HepG2 (cell line): Measurements from ENCODE around the gene CALD1.

Source experiments
- BCL6 ChIP-seq: IDR thresholded peaks from 2 replicates; pipeline ENCODE4 v1.6.1; 2016; ENCODE audit warnings: missing genetic modification reagents, missing compliant biosample characterization
- CTCF ChIP-seq: sonication (generic); formaldehyde crosslinking; IDR thresholded peaks from 2 replicates; pipeline ENCODE4 v1.5.0; 2020; ENCODE audit warnings: mild to moderate bottlenecking, missing genetic modification reagents, moderate library complexity
- ESRRA ChIP-seq: sonication (generic); formaldehyde crosslinking; IDR thresholded peaks from 2 replicates; pipeline ENCODE4 v1.5.1; 2020; ENCODE audit warnings: mild to moderate bottlenecking, low read depth, missing genetic modification reagents
- EZH2 ChIP-seq: conservative IDR thresholded peaks from 2 replicates; pipeline ENCODE4 v1.6.1; 2012; ENCODE audit warnings: mild to moderate bottlenecking, low read depth, low read length, moderate library complexity
- HINFP ChIP-seq: sonication (generic); formaldehyde crosslinking; IDR thresholded peaks from 2 replicates; pipeline ENCODE4 v1.4.0; 2020; ENCODE audit warnings: low read depth, mild to moderate bottlenecking, missing genetic modification reagents
- PAX8 ChIP-seq: sonication (generic); formaldehyde crosslinking; IDR thresholded peaks from 2 replicates; pipeline ENCODE4 v1.8.0; 2022; ENCODE audit warnings: mild to moderate bottlenecking, missing genetic modification reagents, borderline replicate concordance
- POLR2AphosphoS5 ChIP-seq: IDR thresholded peaks from 2 replicates; pipeline ENCODE4 v1.6.1; 2012; ENCODE audit warnings: low read depth, low read length
- WIZ ChIP-seq: sonication (generic); formaldehyde crosslinking; IDR thresholded peaks from 2 replicates; pipeline ENCODE4 v1.5.1; 2020; ENCODE audit warnings: mild to moderate bottlenecking, missing genetic modification reagents
- ZNF512 ChIP-seq: sonication (generic); formaldehyde crosslinking; IDR thresholded peaks from 2 replicates; pipeline ENCODE4 v1.4.0; 2020; ENCODE audit warnings: mild to moderate bottlenecking, missing genetic modification reagents
- ZNF549 ChIP-seq: sonication (generic); formaldehyde crosslinking; IDR thresholded peaks from 2 replicates; pipeline ENCODE4 v1.5.0; 2020; ENCODE audit warnings: missing genetic modification reagents

GRCh38 chr7:134818613-134819345, 39.3 kb downstream of the CALD1 start:
- TF ChIP-seq ZNF512 (CRISPR knock-in tag) (no peak), CTCF (no peak), PAX8 (CRISPR knock-in tag) (no peak), WIZ (CRISPR knock-in tag) (no peak), EZH2 (no peak), ZNF549 (CRISPR knock-in tag) (no peak), HINFP (no peak), ESRRA (CRISPR knock-in tag) (no peak), BCL6 (no peak), POLR2AphosphoS5 (no peak)
